Fibroblast of pulmonary artery (primary cell): Measurements from ENCODE around the gene SLC9A1.

ENCODE experiments used
- DNase-seq: peaks from one replicate; pipeline ENCODE4 v3.0.0-alpha.2; 2010; ENCODE audit warnings: low read depth
- H3K4me3 ChIP-seq: replicated peaks from 2 replicates; pipeline ENCODE4 v1.5.1; 2011; ENCODE audit warnings: low read depth, mild to moderate bottlenecking, control low read depth, low read length, moderate library complexity
- TF ChIP-seq, protein P1 (sequence below): IDR thresholded peaks from 2 replicates; pipeline ENCODE4 v1.5.1; 2011; ENCODE audit warnings: mild to moderate bottlenecking, control low read depth, low read length, inconsistent platforms; ENCODE audit errors: missing control alignments

The SLC9A1 gene

DNA sequence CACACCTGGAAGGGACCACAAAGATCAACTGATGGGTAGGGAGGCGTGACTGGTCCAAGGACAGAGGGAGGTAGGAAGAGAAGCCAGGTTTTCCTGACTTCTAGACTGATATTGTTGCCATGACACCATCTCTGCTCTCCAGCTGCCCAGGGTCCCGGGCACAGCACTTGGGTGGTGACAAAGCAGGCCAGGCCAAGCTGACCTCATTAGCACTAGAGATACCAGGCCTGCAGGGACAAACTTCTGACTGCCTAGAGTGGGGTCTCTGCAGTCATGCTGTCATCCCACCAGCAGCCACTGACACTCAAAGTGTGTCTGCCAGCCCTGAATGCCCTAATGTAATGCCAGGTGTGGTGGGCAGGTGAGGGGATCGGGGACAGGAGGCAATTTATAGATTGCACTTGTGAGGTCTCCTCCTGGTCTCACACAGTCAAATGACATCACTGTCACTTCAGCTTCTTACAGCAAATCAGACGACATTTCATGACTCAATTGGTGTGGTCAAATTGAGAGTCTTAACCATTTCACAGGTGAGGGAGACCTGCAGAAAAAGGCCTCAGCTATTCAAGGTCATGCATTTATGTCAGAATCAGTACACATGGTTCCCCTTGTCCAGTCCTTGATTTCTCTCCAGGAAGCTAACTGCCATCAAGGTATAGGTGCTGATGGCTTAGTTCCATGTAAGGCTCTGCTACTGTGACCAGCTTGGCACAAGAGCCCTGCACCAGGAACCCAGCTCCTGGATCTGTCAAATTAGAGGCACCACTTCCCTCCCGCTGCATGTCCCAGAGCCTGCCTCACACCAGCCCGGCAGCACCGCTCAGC lies 2.7 kb downstream of the SLC9A1 start:
- TF ChIP-seq, protein P1, sequence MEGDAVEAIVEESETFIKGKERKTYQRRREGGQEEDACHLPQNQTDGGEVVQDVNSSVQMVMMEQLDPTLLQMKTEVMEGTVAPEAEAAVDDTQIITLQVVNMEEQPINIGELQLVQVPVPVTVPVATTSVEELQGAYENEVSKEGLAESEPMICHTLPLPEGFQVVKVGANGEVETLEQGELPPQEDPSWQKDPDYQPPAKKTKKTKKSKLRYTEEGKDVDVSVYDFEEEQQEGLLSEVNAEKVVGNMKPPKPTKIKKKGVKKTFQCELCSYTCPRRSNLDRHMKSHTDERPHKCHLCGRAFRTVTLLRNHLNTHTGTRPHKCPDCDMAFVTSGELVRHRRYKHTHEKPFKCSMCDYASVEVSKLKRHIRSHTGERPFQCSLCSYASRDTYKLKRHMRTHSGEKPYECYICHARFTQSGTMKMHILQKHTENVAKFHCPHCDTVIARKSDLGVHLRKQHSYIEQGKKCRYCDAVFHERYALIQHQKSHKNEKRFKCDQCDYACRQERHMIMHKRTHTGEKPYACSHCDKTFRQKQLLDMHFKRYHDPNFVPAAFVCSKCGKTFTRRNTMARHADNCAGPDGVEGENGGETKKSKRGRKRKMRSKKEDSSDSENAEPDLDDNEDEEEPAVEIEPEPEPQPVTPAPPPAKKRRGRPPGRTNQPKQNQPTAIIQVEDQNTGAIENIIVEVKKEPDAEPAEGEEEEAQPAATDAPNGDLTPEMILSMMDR: no peak
- H3K4me3 ChIP-seq: peak overlapping the region; percentile 74
- DNase-seq: no peak

DNA sequence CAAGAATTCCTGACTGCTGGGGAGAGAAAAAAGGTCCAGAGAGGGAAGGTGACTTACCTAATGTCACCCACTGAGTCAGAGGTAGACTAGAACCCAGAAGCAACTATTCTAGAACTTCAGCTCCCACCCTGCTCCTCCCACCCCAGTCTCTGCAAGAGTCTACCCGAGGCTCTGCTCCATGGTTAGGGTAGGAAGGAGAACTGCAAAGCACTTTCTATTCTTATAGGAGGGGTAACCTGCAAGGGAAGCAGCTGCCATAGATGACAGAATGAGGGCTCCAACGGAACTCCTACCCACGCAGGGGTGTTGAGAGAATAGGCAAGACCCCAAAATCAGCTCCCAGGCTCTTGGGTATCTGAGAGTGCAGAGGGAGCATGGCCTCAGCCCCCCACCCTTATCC lies 4.3 kb downstream of the SLC9A1 start:
- H3K4me3 ChIP-seq: no peak overlapping the region
- TF ChIP-seq, protein P1: no peak
- DNase-seq: no peak

DNA sequence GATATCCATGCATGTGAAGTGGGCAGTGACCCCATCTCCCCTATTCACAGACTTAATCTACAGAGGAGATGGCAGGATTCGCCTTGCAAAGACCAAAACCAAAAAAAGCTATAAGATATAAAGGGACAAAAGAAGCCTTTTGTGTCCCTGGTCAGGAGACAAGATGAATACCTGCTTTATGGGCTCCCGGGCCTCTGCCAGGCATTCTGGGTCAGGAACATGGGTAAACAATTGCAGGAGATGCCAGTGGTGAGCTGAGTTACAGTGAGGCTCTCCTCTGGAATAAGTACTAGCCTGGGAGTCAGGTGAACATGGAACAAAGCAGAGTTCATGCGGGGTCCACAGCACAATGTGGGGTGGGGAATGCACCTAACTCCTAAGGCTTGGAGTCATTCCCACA lies 4.7 kb downstream of the SLC9A1 start:
- DNase-seq: no peak
- no peak overlapping the region for H3K4me3 ChIP-seq
- TF ChIP-seq, protein P1: no peak

GRCh38 chr1:27149762-27150113 lies 5.2 kb downstream of the SLC9A1 start:
- no peak overlapping the region for H3K4me3 ChIP-seq
- TF ChIP-seq, protein P1: no peak

GRCh38 chr1:27149084-27149761 lies 5.7 kb downstream of the SLC9A1 start:
- no peak for DNase-seq
- H3K4me3 ChIP-seq: no peak overlapping the region
- TF ChIP-seq, protein P1: no peak

More at GRCh38 chr1:27149762-27150113, 5.2 kb downstream of the SLC9A1 start:
- DNase-seq: no peak

DNA sequence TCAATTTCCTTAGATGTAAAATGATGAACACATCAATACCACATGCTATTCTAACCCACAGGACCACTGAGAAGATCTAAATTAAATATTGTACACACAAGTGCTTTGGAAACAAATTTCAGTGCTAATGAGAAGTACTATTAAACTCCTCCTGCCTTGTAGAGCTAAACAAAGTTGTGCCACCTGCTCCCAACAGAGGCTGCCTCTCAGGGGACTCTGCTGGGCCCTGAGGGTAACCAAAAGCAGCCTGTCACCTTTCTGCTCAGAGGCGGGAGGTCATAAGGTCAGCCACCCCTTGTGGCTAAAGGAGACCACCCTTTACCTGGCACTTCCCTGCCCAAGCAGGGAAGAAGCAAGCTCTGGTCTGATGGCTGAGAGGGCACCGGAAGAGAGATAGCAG lies 6.3 kb downstream of the SLC9A1 start:
- DNase-seq: no peak
- TF ChIP-seq, protein P1: no peak
- H3K4me3 ChIP-seq: no peak overlapping the region
